H1 (cell line): Measurements from ENCODE around the gene PIP5K1C. TPM values are rescaled to one million over a fixed set of nuclear protein-coding genes. Genes with fewer than 3 reads are reported as not detected.

Experiments used
- CTCF ChIA-PET: fragments of 300-600 bp; sonication (Branson Sonifier 250); formaldehyde crosslinking; loops from one replicate; lab custom pipeline; 2021; ENCODE audit not compliant: partially characterized antibody; lab: Charles Lee
- POLR2A ChIA-PET: fragments of 300-600 bp; sonication (Branson Sonifier 250); formaldehyde crosslinking; loops from one replicate; lab custom pipeline; 2021; ENCODE audit warnings: inconsistent platforms; ENCODE audit not compliant: partially characterized antibody; lab: Charles Lee
- DNase-seq, 2 experiments: peaks; one replicate each; pipeline versions ENCODE4 v3.0.0 to v3.0.0-alpha.2; 2010 to 2022; ENCODE audit warnings: low spot score in 2 of 2, low read depth in 1 of 2, mixed read lengths in 1 of 2
- FAIRE-seq: peaks from 2 replicates; lab custom pipeline; 2011; peaks lifted over from hg19 to GRCh38; lab: Jason Lieb, UNC
- H2AFZ ChIP-seq: 2 replicates; pipeline ENCODE4 v1.8.1; 2012; ENCODE audit warnings: low read length, inconsistent platforms
- H2AK5ac ChIP-seq: 2 replicates; pipeline ENCODE4 v1.6.1; 2013; ENCODE audit warnings: low read depth, low read length
- H2BK120ac ChIP-seq: replicated peaks from 2 replicates; pipeline ENCODE3; 2013; ENCODE audit warnings: low read depth, low read length, inconsistent platforms
- H2BK12ac ChIP-seq: 2 replicates; pipeline ENCODE4 v1.6.1; 2013; ENCODE audit warnings: low read depth, low read length
- H2BK15ac ChIP-seq: 2 replicates; pipeline ENCODE4 v1.6.1; 2013; ENCODE audit warnings: low read length
- H2BK20ac ChIP-seq: 2 replicates; pipeline ENCODE4 v1.6.1; 2013; ENCODE audit warnings: low read length
- H2BK5ac ChIP-seq: 2 replicates; pipeline ENCODE4 v1.6.1; 2013; ENCODE audit warnings: low read depth, low read length
- H3K14ac ChIP-seq: 2 replicates; pipeline ENCODE4 v1.6.1; 2013; ENCODE audit warnings: inconsistent platforms; ENCODE audit not compliant: insufficient read length
- H3K18ac ChIP-seq: 2 replicates; pipeline ENCODE4 v1.6.1; 2013; ENCODE audit warnings: low read length; ENCODE audit errors: extremely low read depth
- H3K23ac ChIP-seq: 2 replicates; pipeline ENCODE4 v1.6.1; 2013; ENCODE audit warnings: inconsistent platforms; ENCODE audit not compliant: insufficient read length
- H3K23me2 ChIP-seq: 2 replicates; pipeline ENCODE4 v1.6.1; 2013; ENCODE audit warnings: low read depth, low read length
- H3K27ac ChIP-seq: 2 replicates; pipeline ENCODE4 v1.6.1; 2011; ENCODE audit warnings: low read depth, low read length, inconsistent platforms
- H3K27me3 ChIP-seq, 4 experiments: replicated peaks in 1 of 4; 1 replicate in 1 of 4; 2 replicates in 3 of 4; pipeline versions ENCODE4 v1.6.1 to v1.8.1; 2011 to 2013; ENCODE audit warnings: low read length in 3 of 4, mild to moderate bottlenecking in 3 of 4, inconsistent platforms in 2 of 4, mixed read lengths in 2 of 4, moderate library complexity in 1 of 4; ENCODE audit not compliant: control insufficient read depth in 3 of 4, insufficient read depth in 3 of 4; ENCODE audit errors: extremely low read depth in 1 of 4
- H3K36me3 ChIP-seq, 4 experiments: 2 replicates each; pipeline versions ENCODE4 v1.6.1 to v1.8.1; 2011 to 2013; ENCODE audit warnings: mild to moderate bottlenecking in 4 of 4, low read length in 3 of 4, moderate library complexity in 2 of 4, control low read depth in 1 of 4, inconsistent platforms in 1 of 4; ENCODE audit not compliant: insufficient read depth in 4 of 4, control insufficient read depth in 2 of 4
- H3K4ac ChIP-seq: replicated peaks from 2 replicates; pipeline ENCODE3; 2013; ENCODE audit warnings: low read length, low read depth, mixed read lengths, inconsistent platforms; ENCODE audit not compliant: insufficient read length
- H3K4me1 ChIP-seq, 4 experiments: replicated peaks in 1 of 4; 1 replicate in 1 of 4; 2 replicates in 3 of 4; pipeline versions ENCODE4 v1.6.1 to v1.8.1; 2011 to 2013; ENCODE audit warnings: low read length in 3 of 4, inconsistent platforms in 2 of 4, mixed read lengths in 1 of 4; ENCODE audit not compliant: insufficient read depth in 4 of 4, control insufficient read depth in 3 of 4
- H3K4me2 ChIP-seq, 2 experiments: 2 replicates each; pipeline versions ENCODE4 v1.6.1 to v1.8.1; 2011 to 2013; ENCODE audit warnings: low read depth in 2 of 2, low read length in 2 of 2, control low read depth in 1 of 2, inconsistent platforms in 1 of 2, mild to moderate bottlenecking in 1 of 2; ENCODE audit not compliant: insufficient read depth in 1 of 2
- H3K4me3 ChIP-seq, 4 experiments: fragments of 200-600, 300-600 bp in 1 of 4; sonication (generic), shearing (Covaris generic), sonication (Bioruptor Twin) in 1 of 4; 2 replicates each; pipeline versions ENCODE4 v1.5.1 to v1.8.1; 2011 to 2016; ENCODE audit warnings: low read length in 4 of 4, low read depth in 3 of 4, control low read depth in 2 of 4, inconsistent platforms in 2 of 4, mild to moderate bottlenecking in 2 of 4, mixed read lengths in 1 of 4, moderate library complexity in 1 of 4; ENCODE audit not compliant: insufficient read depth in 2 of 4; ENCODE audit errors: extremely low read depth in 1 of 4
- H3K56ac ChIP-seq: replicated peaks from 2 replicates; pipeline ENCODE3; 2013; ENCODE audit warnings: low read depth, mild to moderate bottlenecking, mixed read lengths, low read length, inconsistent platforms; ENCODE audit not compliant: insufficient read length
- H3K79me1 ChIP-seq: 2 replicates; pipeline ENCODE4 v1.6.1; 2013; ENCODE audit warnings: low read depth, low read length, control low read depth
- H3K79me2 ChIP-seq, 2 experiments: 2 replicates each; pipeline versions ENCODE4 v1.6.1 to v1.8.1; 2012 to 2013; ENCODE audit warnings: low read length in 2 of 2, mild to moderate bottlenecking in 2 of 2, inconsistent platforms in 1 of 2; ENCODE audit not compliant: insufficient read depth in 2 of 2, control insufficient read depth in 1 of 2
- H3K9ac ChIP-seq, 4 experiments: replicated peaks in 1 of 4; 1 replicate in 1 of 4; 2 replicates in 3 of 4; pipeline versions ENCODE4 v1.6.1 to v1.8.1; 2011 to 2013; ENCODE audit warnings: low read depth in 3 of 4, low read length in 3 of 4, control low read depth in 2 of 4, mild to moderate bottlenecking in 2 of 4, moderate library complexity in 2 of 4, inconsistent platforms in 1 of 4; ENCODE audit errors: extremely low read depth in 1 of 4
- H3K9me3 ChIP-seq, 2 experiments: 2 replicates each; pipeline versions ENCODE4 v1.6.1 to v1.8.1; 2012 to 2013; ENCODE audit warnings: mild to moderate bottlenecking in 2 of 2, moderate library complexity in 2 of 2, control low read depth in 1 of 2, inconsistent platforms in 1 of 2, low read depth in 1 of 2, low read length in 1 of 2, mixed read lengths in 1 of 2; ENCODE audit not compliant: insufficient read depth in 2 of 2
- H4K20me1 ChIP-seq, 2 experiments: replicated peaks in 1 of 2; 2 replicates each; pipeline versions ENCODE3 to v1.8.1; 2011 to 2013; ENCODE audit warnings: inconsistent platforms in 2 of 2, low read length in 2 of 2, mild to moderate bottlenecking in 1 of 2; ENCODE audit not compliant: insufficient read depth in 2 of 2, control insufficient read depth in 1 of 2
- H4K5ac ChIP-seq: 2 replicates; pipeline ENCODE4 v1.6.1; 2013; ENCODE audit warnings: low read length, low read depth, mixed read lengths, inconsistent platforms; ENCODE audit not compliant: insufficient read length
- H4K8ac ChIP-seq: 2 replicates; pipeline ENCODE4 v1.8.0; 2013; ENCODE audit warnings: mild to moderate bottlenecking, moderate library complexity, low read length, inconsistent platforms; ENCODE audit not compliant: insufficient read depth; ENCODE audit errors: extremely low read depth
- H4K91ac ChIP-seq: replicated peaks from 2 replicates; pipeline ENCODE3; 2013; ENCODE audit warnings: low read length, mixed read lengths, inconsistent platforms; ENCODE audit not compliant: insufficient read length
- ATF3 ChIP-seq: IDR thresholded peaks from 2 replicates; pipeline ENCODE4 v1.6.1; 2011; ENCODE audit warnings: low read depth, mild to moderate bottlenecking, low read length; ENCODE audit not compliant: insufficient read depth
- CREB1 ChIP-seq: IDR thresholded peaks from 2 replicates; pipeline ENCODE4 v1.6.1; 2012; ENCODE audit warnings: inconsistent platforms
- EGR1 ChIP-seq: IDR thresholded peaks from 2 replicates; pipeline ENCODE4 v1.6.1; 2011; ENCODE audit warnings: low read depth, low read length, borderline replicate concordance
- GABPA ChIP-seq: IDR thresholded peaks from 2 replicates; pipeline ENCODE4 v1.6.1; 2011; ENCODE audit warnings: mild to moderate bottlenecking, low read length, moderate library complexity, borderline replicate concordance; ENCODE audit not compliant: insufficient read depth
- RAD21 ChIP-seq, 2 experiments: IDR thresholded peaks in 1 of 2; conservative IDR thresholded peaks in 1 of 2; 2 replicates each; pipeline ENCODE4 v1.6.1; 2011; ENCODE audit warnings: low read depth in 2 of 2, low read length in 2 of 2, improper control_type of control experiment in 1 of 2, inconsistent platforms in 1 of 2, mild to moderate bottlenecking in 1 of 2, moderate library complexity in 1 of 2
- WGBS, 2 experiments: shearing (Covaris generic) in 1 of 2; methylation state at CpG; one replicate each; pipeline versions ENCODE4 v1.1.6 to v1.1.7; 2013 to 2015; ENCODE audit warnings: low lambda C conversion rate in 2 of 2, mixed read lengths in 2 of 2, inconsistent platforms in 1 of 2, low coverage in 1 of 2, missing lambda C conversion rate in 1 of 2; ENCODE audit not compliant: insufficient replicate concordance in 2 of 2, insufficient coverage in 1 of 2, insufficient read length in 1 of 2; ENCODE audit errors: extremely low coverage in 1 of 2, missing lambda C conversion rate in 1 of 2; 5-methylcytosine and 5-hydroxymethylcytosine counted together
- polyA plus RNA-seq, 7 experiments: library from polyadenylated mRNA; depleted of rRNA in 3 of 7; stranded (reverse) in 5 of 7; unstranded in 2 of 7; fragments of >200 nt in 5 of 7; fragments of 200-250 nt in 2 of 7; gene quantifications; 1 replicate in 5 of 7; 2 replicates in 1 of 7; 4 replicates in 1 of 7; pipeline versions ENCODE4 v1.2.1 to v1.2.3, GENCODE V29; 2011 to 2013; ENCODE audit warnings: missing spikeins in 2 of 7, mixed read lengths in 2 of 7
- total RNA-seq: library from RNA; stranded (reverse); fragmentation: NEBNext Ultra II Directional; extraction: Animal tissue kit (Norgen Biotek cat#: 25700); gene quantifications from 2 replicates; pipeline ENCODE4 v1.2.1, GENCODE V29; 2021

PIP5K1C gene
- total and polyA plus RNA-seq, 2 of the 8 experiments (the other 6 are each of a cell fraction or from before 2014, with no cell fraction given) = 10.6 to 32.9 TPM

- Histone ChIP-seq H4K5ac (no peak overlapping the region), H3K4me3 (no peak overlapping the region), H2AFZ (no peak overlapping the region), H3K27ac (no peak overlapping the region), H2AK5ac (no peak overlapping the region), H3K4ac (no peak overlapping the region), H3K4me1 (no peaks in the 10 kb centered on the region; a peak in 1 of 7 replicates), H3K9me3 (no peaks in the 10 kb centered on the region), H2BK15ac (no peak overlapping the region), H3K23me2 (no peaks in the 10 kb centered on the region), H4K20me1 (peaks cover 0 to 27% of the 10 kb centered on the region in 2 experiments), H3K56ac (no peak overlapping the region), H3K79me1 (no peaks in the 10 kb centered on the region), H3K14ac (no peak overlapping the region), H3K9ac (no peak overlapping the region), H3K4me2 (no peak overlapping the region), H2BK12ac (no peak overlapping the region), H4K8ac (no peak overlapping the region), H3K27me3 (no peaks in the 10 kb centered on the region), H3K36me3 (peaks cover 0 to 13% (median 12%) of the 10 kb centered on the region in 4 experiments; a peak in 6 of 8 replicates), H3K23ac (no peak overlapping the region), H2BK120ac (no peak overlapping the region), H2BK20ac (no peak overlapping the region), H3K79me2 (no peaks in the 10 kb centered on the region), H3K18ac (no peak overlapping the region), H2BK5ac (no peak overlapping the region; the same call in 1 of the 2 replicates), H4K91ac (no peak overlapping the region)
- no peak for FAIRE-seq
- TF ChIP-seq EGR1 (no peak), GABPA (no peak), RAD21 (IDR thresholded peaks at IDR 0.05 in 1 of 2, conservative IDR thresholded peaks at IDR 0.05 in 1 of 2; ENCODE audit: low read depth in 2 of 2, low read length in 2 of 2) (no peak), CREB1 (no peak), ATF3 (no peak)
- 94% methylated on average over 21 of the region's 23 CpGs; no CpG with 5 or more reads in 1 of the 2 experiments for WGBS, 2 experiments
- CTCF ChIA-PET = interaction anchor here (0.8 to 2.1 kb wide), 8 partner anchors 10 to 116 kb away, joined by 3 to 6 read pairs (median 4); partner anchors contain the start of gene TJP3
- no peak for DNase-seq
- POLR2A ChIA-PET = interaction anchor here (0.9 to 1.8 kb wide), 5 partner anchors 8 to 25 kb away, joined by 3 to 5 read pairs (median 4); no protein-coding TSS in a partner anchor
Observed at GRCh38 chr19:3660493-3661219, 39.6 kb downstream of the PIP5K1C start.
